ENCODE results near the gene LRRTM4.
A peak's percentile ranks its signal among the peaks of the same experiment; 100 is the strongest.

LRRTM4 gene

GRCh38 chr2:76985387-76986136, 536.6 kb downstream of the LRRTM4 start:
- peak; percentile 7 for DNase-seq (ENCODE audit: low spot score)

- no peak for DNase-seq (ENCODE audit: low spot score)
Observed at GRCh38 chr2:76984359-76984758, 537.8 kb downstream of the LRRTM4 start.

- DNase-seq (ENCODE audit: low spot score), result no peak
Observed at GRCh38 chr2:76980067-76980787, 541.9 kb downstream of the LRRTM4 start.

DNA sequence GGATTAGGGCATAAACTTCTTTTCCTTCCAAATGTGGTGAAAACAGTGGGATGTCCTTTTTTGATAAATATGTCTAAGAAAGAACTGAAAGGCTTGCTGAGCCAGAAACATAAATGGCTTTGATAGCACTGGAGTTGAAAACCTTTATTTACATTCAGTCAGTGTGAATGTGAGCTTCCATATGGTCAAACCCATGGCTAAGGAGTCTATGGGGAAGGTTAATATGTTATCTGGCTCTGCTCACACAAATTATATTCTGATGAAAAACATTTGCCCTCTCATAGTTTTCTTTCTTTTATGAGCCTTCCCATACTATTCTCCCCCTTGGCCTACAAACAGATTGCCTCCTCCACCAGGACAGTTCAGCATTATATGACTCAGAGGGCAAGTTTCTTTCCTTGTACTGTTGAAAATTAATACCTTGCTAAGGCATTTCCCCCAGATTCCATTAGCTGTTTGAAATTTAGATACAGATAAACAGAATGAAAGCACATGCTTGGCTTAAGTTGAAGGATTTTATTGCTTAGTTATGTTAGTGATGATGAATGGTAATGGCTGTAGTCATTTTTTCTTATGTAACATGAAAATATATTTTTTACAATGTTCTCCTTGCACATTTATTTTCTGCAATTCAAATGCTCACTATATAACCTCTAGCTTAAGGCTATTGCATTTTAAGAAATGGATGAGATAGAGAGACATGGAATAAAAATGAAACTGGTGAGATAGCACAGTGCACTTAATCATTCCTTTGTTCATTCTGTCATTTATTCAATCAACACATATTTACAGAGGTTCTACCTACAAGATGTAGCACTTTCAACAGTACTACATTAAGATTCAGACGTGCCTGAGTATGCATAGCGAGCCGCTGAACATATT, 544.1 kb downstream of the LRRTM4 start:
- DNase-seq (ENCODE audit: low spot score), result no peak

GRCh38 chr2:76975752-76976151, 546.4 kb downstream of the LRRTM4 start:
- no peak for DNase-seq (ENCODE audit: low spot score)

DNA sequence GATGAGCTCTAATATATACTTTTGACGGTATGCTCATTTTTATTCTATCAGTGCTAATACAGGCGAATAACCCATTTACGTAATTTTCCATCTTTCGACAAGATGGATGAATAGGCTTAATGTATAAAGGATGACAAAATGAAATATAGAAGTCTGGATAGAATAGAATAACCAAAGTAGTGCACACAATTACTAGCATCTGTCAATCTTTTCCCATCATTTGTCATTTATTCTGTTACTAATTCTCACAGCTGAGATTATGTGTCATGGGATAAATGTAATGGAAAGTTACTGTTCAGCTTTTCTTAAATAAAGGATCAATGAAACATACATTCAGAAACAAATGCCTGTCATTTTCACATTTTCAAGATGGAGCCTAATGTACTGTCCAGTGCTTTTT, 548.6 kb downstream of the LRRTM4 start:
- DNase-seq (ENCODE audit: low spot score), result no peak

- no peak for DNase-seq (ENCODE audit: low spot score)
Observed at GRCh38 chr2:76965772-76966171, 556.4 kb downstream of the LRRTM4 start.

DNA sequence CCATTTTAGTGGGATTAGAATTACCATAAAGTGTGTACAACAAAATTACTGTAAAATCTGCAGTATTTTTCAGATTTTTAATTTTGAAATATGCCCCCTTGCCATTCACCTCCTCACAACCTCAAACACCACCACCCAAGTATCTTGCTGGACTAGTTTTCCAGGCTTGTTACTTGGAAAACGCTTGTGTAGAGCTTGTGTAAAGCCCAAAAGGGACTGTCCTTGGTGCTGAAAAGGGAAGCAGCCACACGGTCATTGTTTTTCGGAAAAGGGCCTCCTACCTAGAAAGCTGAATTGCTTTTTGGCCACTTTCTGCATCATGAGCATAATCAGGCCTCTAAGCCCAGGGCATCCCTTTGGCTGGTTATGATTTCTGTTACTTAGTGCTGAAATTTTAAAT, 563.4 kb downstream of the LRRTM4 start:
- peak; percentile 62 for DNase-seq (ENCODE audit: low spot score)

- peak; percentile 39 for DNase-seq (ENCODE audit: low spot score)
Observed at GRCh38 chr2:76953733-76954347, 568.3 kb downstream of the LRRTM4 start.

DNA sequence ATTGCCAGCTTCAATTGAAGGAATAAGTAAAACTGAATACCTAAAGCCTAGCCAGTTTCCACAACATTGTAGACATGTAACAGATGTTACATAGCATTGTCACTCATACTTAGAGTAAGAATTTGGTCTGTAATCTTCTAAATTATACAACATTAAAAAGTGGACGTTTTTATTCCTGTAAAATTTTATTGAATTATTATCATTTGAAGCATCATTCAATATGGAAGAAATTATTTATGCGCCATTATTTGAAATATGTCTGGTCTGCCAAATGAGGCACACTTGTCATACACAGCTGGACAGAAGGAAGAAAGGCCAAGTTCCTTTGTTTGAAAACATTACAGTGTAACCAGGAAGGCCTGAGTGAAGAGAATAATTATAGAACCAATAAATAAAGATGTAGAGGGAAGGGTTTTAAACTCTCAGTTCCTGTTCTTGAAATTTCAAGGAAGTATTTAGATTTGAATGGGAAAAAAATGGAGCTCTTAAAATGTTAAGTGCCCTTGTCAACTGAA, 575.5 kb downstream of the LRRTM4 start:
- no peak for DNase-seq (ENCODE audit: low spot score)

DNA sequence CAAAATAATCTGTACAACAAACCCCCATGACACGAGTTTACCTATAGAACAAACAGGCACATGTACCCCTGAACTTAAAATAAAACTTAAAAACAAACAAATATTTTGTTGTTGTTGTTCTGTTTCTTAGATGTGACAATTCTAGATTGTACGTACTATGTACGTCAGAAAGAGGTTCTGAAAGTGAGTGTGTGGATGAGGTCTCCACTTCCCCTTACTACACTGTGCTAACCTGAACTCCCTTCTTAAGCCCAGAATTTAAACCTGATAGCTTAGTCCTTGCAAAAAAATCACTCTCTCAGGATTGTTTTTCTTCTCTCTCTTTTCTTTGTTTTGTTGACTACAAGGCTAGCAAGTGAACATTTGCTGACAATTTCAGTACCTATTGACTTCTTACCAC, 581.6 kb downstream of the LRRTM4 start:
- no peak for DNase-seq (ENCODE audit: low spot score)

DNA sequence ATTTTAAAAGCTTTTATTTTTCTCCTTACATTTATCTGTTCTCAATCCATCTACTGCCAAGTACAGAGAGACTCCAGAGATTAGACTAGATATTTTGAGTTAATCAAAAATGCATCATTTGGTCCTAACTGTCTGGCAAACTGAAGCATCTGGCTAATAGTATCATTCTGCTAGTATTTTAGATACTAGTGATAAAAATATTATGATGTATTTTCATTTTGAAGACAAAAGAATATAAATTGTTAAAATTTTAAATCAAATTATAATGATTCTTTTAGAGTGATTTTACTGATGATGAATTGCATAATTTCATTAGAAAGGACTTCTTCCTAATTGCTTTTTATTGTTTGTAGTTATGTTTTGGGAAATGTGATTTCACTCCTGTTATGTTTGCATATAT, 584.0 kb downstream of the LRRTM4 start:
- no peak for DNase-seq (ENCODE audit: low spot score)

DNA sequence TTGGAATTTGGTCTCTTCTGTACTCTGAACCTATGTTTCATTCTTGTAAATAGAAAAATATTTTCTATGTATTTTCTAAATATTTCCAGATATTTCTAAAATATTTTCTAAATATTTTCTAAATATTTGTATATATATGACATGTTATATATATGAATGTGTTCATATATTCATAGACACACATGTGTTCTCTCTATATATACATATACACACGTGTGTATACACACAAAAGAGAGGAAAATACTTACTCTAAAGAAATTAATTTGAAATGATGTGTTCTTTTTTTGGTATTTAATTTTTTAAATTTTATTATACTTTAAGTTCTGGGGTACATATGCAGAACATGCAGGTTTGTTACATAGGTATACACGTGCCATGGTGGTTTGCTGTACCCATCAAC, 589.6 kb downstream of the LRRTM4 start:
- no peak for DNase-seq (ENCODE audit: low spot score)

GRCh38 chr2:76930056-76930744, 592.0 kb downstream of the LRRTM4 start:
- DNase-seq (ENCODE audit: low spot score), result no peak

DNA sequence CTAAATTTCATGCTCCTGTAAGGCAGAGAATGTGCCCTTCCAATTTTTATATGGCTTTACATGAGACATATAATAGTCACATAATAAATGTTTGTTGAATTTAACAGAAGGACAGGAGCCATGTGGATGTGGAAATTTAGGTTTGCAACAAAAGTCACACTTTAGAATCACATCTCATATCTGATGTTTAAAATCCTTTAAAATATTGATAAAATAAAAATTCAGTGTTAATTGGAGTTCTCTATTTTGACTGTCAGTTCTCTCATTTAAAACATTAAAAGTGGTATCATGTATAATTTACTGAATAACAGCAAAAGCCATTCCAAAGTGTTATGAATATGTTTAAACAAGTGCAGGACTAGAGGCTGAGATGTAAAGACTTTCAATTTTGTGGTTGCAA, 594.1 kb downstream of the LRRTM4 start:
- no peak for DNase-seq (ENCODE audit: low spot score)

- DNase-seq (ENCODE audit: low spot score), result no peak
Observed at GRCh38 chr2:76921006-76921405, 601.2 kb downstream of the LRRTM4 start.

- DNase-seq (ENCODE audit: low spot score), result no peak
Observed at GRCh38 chr2:76895469-76895868, 626.7 kb downstream of the LRRTM4 start.

- DNase-seq (ENCODE audit: low spot score), result no peak
Observed at GRCh38 chr2:76870581-76870980, 651.6 kb downstream of the LRRTM4 start.

DNA sequence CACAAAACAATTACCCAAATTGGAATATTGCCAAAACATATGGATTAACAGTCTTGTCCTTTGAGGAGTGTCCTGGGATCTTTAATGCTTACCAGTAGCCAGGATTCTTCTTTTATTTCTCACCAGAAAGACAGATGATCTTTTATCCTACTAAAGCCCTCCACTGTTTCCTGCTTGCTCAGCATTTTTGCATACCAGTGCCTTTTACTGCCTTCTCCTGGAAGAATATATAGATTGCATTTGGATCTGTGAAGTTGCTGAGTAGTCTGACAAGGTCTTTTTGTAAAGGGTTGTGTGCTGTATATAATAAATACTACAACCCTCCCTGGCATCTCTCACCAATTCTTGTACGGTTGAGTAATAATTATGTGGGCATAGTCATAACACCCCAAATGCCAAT, 652.2 kb downstream of the LRRTM4 start:
- DNase-seq (ENCODE audit: low spot score), result no peak

DNA sequence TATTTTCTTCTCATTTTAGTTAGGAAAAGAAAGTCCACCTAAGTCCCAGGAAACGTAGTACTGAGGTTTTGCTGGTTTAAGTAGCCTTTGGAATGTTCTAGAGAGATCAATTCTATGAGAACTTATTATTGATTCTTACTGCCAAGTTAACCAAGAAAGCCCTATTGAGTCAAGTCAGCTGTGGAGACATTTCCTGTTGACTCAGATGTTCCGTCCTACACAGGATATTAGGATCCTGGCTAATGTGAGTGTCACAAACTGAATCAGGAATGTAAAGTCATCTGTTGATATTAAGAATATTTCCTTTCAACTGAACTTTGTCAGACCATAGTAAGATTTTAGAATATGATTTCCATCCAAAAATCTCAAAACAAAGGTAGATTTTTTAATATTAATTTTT, 654.3 kb downstream of the LRRTM4 start:
- DNase-seq (ENCODE audit: low spot score), result no peak

DNA sequence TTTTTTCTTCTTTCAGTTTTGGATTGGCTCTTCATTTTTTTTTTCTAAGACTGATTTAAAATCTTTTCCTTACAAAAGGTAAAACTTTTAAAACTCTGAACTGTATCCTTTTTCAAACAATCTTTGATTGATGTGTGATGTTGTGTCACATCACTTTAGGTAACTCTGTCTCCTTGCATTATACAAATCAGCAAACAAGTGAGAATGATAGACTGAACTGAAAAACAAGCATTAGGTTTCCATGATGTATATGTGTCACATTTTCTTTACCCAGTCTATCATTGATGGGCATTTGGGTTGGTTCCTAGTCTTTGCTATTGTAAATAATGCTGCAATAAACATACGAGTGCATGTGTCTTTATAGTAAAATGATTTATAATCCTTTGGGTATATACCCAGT, 655.7 kb downstream of the LRRTM4 start:
- no peak for DNase-seq (ENCODE audit: low spot score)
